NCI-H526 treated with DMSO at 0.1 percent for 48 hours (cell line): Measurements from ENCODE around the gene JADE2.

Experiments used
- DNase-seq: peaks from one replicate; lab custom pipeline; 2025; lab: John Stamatoyannopoulos, UW

The JADE2 gene

GRCh38 chr5:134530301-134531077, 5.0 kb downstream of the JADE2 start:
- no peak for DNase-seq

- DNase-seq = no peak
These were observed 7.8 kb downstream of the JADE2 start for GRCh38 chr5:134533115-134533815.

- no peak for DNase-seq
These were observed 8.7 kb downstream of the JADE2 start for GRCh38 chr5:134534058-134534725.

GRCh38 chr5:134534726-134535110, 9.2 kb downstream of the JADE2 start:
- no peak for DNase-seq

GRCh38 chr5:134536876-134537275, 11.4 kb downstream of the JADE2 start:
- DNase-seq = no peak

GRCh38 chr5:134537297-134537696, 11.8 kb downstream of the JADE2 start:
- DNase-seq = no peak

- no peak for DNase-seq
These were observed 12.8 kb downstream of the JADE2 start for GRCh38 chr5:134538296-134538695.

- DNase-seq = no peak
These were observed 14.3 kb downstream of the JADE2 start for GRCh38 chr5:134539732-134540131.

- DNase-seq = no peak
These were observed 15.6 kb downstream of the JADE2 start for GRCh38 chr5:134540747-134541733.

GRCh38 chr5:134541736-134542376, 16.4 kb downstream of the JADE2 start:
- no peak for DNase-seq

- DNase-seq = no peak
These were observed 18.5 kb downstream of the JADE2 start for GRCh38 chr5:134543820-134544614.

- no peak for DNase-seq
These were observed 19.8 kb downstream of the JADE2 start for GRCh38 chr5:134545070-134545868.

GRCh38 chr5:134547066-134547465, 21.6 kb downstream of the JADE2 start:
- DNase-seq = no peak

- no peak for DNase-seq
These were observed 22.1 kb downstream of the JADE2 start for GRCh38 chr5:134547579-134547978.

GRCh38 chr5:134547999-134548658, 22.7 kb downstream of the JADE2 start:
- peak; percentile 5 for DNase-seq

- DNase-seq = no peak
These were observed 24.2 kb downstream of the JADE2 start for GRCh38 chr5:134549714-134550113.

- DNase-seq = peak; percentile 76
These were observed 25.1 kb downstream of the JADE2 start for GRCh38 chr5:134550271-134551214.

GRCh38 chr5:134551901-134552300, 26.4 kb downstream of the JADE2 start:
- no peak for DNase-seq
